ENCODE data around the gene NKD1.
"Not testable (repeated sequence)": the region's sequence is repeated elsewhere in the genome, so short reads cannot be mapped to it uniquely, and the experiment has no call there.

NKD1 gene

DNA sequence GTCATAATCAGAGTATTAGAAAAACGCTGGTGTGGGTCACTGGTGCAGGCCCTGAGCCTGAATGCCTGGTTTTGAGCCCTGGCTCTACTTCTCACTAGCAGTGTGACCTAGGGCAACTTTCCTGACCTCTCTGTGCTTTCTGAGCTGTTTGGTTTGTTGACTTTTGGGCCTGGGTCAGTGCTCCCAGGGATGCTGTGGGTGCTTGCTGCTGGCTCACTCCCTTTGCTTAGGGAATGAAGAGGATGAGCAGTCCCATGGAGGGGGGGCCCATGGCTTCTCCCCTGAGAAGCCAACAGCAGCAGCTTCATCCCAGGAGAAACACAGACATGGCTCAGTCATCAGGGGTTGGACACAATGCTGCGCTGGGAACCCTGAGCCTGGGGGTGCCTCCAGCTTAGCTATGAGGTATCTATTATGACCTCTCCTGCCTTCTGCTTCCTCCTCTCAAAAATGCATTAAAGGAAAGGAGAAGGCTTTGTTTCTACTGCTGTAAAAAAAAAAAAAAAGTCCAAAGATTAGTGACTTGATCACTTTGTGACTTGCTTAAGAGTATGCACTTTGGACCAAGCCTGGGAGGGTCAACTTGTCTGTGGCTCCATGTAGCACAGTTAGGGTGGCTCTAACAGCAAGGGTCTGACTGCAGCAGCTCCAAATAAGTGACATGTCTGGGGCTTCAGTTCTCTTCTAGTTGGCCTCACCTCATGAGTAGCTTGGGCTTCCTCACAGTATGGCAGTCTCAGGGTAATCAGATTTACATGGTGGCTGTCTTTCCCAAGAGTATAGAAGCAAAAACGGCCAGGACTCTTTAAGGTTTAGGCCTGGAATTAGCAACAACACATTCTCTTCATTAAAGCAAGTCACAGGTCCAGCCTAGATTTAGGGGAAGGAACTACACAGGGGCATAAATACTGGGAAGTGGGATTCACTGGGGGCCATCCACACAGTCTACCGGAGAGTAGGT lies 13.0 kb downstream of the NKD1 start:
- no peak for DNase-seq

DNA sequence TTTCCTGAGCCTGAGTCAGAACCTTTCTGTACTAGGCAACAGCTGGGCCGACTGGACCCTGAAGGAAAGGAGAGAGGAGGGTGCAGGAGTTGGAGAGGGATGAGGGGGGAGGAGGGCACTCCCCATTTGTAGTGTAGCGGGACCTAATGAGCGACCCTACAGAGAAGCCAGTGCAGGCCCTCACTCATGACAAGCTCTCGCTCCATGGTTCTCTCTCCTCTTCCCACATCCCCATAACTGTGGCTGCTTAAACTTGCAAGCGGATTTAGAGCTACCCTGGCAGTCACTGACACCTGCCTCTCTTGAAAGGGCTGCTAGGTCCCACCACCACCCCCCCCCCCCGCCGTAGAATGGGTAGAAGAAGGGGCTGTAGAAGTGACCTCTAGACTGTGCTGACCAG lies 14.5 kb downstream of the NKD1 start:
- no peak for DNase-seq

DNA sequence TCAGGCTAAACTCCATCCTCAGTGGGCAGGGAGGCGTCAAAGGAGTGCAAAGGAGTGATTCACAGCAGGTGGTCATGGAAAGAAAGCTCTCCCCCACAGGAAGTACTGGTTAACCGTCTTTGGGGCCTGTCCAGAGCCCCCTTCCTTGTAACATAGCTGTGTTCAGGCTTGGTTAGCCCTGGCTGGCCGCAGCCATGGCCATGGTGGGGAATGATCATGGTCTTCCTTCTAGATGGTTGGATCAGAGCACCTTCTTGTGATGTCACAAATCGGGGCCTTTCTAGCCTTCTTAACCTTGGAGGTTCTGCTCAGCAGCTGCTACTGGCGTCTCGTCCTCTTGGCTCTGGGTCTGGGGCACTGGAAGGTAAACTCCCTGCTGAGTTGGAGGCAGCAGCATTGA lies 15.8 kb downstream of the NKD1 start:
- no peak for DNase-seq

DNA sequence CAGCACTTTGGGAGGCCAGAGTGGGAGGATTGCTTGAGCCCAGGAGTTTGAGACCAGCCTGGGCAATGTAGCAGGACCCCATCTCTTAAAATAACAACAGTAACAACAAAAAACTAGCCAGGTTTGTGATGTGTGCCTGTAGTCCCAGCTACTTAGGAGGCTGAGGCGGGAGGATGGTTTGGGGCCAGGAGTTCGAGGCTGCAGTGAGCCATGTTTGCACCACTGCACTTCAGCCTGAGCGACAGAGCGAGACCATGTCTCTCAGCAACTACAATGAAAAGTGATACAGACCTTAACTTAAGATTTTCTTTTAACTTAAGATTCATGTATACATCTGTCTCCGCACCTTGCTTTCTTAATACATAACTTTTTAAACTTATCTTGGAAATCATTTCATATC lies 17.2 kb downstream of the NKD1 start:
- DNase-seq, result no peak

DNA sequence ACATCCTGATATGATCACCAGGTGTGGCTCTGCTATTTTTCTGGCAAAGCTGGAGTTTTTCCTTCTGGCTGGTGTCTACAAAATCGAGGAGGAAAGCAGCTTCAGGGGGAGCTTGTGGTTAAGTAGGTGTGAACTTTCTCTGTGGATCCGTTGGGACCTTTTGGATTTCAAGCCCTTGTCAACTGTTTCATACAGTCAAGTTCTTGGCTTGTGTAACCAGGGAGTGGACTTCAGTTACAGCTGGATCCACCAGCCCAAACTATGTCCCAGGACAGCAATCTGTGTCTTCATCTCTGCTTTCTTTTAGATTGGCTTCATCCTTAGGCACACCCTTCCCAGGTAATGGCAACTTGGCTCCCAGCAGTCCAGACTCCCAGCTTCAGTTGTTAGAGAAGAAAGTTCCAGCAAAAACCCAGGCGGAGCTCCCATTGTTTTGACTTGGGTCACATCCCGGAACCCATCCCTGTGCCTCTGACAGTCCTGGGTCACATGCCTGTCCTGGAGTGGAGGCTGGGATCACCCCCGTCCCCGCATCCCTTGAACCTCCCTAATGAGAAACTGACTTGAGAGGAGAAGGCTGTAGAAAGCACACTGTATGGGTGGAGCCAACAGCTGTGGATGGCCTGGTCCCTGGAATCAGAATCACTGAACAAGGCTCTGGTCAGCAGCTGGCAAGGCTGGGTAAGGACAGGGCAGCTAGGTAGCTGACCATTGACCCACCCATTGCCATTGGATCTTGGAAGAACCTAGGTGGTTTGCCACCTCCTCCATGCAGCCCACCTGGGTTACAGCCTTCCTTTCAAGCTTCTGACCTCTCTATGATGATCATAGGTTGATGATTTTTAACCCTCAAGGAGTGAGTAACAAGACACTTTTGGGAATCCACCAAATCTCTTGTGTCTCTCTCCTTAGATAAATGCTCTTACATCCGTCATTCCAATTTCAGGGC lies 18.1 kb downstream of the NKD1 start:
- DNase-seq, result no peak

DNA sequence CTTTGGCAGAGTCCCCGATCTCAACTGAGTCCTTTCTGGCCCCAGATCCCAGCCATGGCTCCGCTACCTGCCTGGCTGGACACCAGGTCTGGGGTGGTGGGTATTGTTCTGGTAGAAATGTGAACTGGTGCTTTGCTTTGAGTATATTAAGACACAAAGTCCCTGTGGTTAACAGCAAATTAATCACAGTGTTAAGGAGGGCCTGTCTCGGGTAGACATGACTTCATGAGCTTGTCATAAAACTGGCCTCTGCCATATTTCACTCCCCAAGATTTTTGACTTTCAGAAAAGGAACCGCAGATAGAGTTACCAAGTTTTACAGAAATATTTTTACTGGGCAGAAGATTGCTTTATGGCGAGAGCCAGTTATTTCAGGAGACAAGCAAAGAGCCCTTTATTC lies 19.5 kb downstream of the NKD1 start:
- DNase-seq, result no peak

DNA sequence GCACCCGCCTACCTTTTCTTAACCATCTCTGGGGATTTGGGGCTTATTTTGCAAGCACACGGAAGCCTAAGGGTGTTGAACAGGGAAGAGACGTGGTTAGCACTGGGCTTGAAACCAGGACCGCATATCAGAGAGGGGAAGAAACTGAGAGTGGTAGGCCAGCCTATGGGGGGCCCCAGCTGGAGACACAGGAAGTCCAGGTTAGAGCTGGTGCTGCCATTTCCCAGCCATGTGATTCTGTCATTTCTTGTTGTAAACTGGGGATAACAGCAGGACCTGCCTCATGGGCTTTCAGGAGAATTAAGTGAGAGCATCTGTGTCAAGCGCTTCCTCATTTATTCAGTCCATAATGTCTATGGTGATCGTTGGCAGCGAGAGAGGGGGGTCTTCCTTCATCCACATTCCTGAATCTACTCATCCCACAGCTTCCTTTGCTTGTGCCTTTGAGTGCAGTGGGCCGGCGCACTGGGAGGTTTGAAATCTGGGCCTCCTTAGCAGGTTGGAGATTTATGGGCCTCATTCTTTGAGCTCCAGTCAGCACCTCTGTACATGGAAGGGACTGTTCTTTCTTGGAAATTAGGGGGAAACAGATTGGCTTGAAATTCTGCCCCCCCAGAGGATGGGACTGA lies 20.1 kb downstream of the NKD1 start:
- no peak for DNase-seq

DNA sequence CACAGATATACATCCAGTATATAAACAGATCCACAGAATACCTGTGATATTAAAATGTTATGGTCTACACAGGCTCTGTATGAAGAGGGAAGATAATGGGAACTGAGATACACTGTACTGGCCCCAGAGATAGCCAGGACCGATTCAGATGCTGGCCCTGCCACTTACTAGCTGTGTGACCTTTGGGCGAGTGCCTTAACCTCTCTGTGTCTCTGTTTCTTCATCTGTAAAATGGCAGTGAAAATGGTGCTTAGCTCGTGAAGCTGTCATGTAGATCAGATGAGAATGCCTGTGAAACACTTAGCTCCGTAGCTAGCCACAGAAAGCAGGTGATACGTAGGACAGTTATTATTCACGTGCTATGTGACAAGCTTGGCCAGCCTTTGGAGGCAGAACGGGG lies 22.2 kb downstream of the NKD1 start:
- no peak for DNase-seq

DNA sequence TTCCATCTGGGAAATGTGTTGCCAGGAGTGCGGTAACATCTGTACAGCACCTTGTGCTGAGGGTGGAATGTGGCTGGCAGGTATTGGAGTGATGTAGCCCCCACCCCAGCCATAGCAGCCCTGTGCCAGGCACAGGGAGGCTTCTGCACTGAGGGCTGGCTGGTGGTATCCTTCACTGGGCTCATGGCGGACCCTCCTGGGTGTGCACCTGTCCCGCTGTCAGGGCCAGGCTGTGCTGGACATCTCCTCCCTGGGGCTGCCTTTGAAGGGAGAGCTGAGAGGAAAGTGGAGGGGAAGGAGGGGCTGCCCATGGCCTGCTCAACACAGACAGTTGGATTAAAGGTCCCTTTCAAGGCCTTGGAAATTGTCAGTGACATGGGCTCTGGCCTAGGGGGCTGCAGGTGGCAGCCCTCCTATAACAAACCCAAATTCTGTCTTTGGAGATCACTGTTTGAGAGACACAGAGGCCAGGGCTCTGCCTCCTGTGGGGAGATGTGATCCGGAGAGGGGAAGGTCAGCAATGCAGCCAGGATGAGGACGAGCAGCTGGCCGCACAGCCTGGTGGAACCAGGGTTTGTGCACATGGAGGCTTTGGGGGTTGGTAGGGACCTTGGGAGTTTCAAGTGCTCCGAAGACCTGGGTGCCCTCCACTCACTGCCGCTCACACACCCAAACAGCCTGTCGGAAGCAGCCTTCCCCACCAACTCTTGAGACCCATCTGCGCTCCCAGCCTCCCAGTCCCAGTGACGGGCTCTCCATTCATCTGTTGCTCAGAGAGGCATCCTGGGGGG lies 22.8 kb downstream of the NKD1 start:
- DNase-seq, result no peak

DNA sequence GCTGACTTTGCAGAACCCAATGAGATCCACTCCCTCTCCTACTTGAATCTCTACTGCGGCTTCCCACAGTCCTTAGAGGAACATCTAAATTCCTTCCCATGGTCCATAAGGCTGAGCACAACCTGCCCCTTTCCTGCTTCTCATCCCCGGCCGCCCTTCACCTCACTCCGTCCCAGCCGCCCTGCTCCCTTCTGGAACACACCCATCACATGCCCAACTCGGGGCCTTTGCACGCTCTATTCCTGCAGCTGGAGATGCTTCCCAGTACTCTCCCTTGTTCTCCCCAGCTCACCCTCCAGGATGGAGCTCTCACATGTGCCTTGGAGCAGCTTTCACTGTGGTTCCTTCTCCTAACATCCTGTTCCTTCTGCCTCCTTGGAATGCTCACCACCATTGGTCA lies 23.6 kb downstream of the NKD1 start:
- no peak for DNase-seq

DNA sequence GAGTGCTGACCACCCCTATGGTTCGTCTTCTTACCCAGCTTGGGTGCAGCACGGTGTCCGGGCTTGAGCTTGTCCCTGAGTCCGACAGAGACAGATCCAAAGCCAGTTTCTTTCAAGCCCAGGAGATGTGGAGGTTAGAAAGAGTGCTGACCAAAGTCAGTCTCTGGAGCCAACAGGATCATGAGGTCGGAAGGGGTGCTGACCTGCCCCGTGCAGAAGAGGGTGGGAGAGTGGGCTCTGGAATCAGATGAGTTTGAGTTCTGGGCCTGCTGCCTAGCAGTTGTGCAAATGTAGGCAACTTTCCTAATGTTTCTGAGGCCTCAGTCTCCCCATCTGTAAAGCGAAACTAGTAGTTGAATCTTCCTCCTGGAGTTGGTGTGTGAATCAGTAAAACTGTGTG lies 24.5 kb downstream of the NKD1 start:
- no peak for DNase-seq

DNA sequence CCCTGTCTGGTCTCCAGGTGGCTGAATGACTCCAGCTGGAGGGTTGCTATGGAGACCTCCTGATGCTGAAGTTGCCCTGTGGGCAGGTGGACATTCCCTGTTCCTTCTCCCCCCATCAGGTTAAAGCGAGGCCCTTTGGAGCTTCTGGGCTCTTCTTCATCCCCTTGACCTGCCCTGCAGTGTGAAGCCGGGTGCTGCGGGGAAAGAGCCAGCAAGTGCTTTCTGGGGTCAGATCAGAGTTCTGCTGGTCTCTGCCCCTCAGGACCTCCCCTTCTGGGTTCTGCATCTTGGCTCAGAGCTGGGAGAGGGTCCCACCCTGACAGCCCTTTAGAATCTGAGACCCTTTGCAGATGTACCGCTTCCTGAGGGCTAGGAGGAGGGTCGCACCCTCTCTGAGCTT lies 25.1 kb downstream of the NKD1 start:
- no peak for DNase-seq

DNA sequence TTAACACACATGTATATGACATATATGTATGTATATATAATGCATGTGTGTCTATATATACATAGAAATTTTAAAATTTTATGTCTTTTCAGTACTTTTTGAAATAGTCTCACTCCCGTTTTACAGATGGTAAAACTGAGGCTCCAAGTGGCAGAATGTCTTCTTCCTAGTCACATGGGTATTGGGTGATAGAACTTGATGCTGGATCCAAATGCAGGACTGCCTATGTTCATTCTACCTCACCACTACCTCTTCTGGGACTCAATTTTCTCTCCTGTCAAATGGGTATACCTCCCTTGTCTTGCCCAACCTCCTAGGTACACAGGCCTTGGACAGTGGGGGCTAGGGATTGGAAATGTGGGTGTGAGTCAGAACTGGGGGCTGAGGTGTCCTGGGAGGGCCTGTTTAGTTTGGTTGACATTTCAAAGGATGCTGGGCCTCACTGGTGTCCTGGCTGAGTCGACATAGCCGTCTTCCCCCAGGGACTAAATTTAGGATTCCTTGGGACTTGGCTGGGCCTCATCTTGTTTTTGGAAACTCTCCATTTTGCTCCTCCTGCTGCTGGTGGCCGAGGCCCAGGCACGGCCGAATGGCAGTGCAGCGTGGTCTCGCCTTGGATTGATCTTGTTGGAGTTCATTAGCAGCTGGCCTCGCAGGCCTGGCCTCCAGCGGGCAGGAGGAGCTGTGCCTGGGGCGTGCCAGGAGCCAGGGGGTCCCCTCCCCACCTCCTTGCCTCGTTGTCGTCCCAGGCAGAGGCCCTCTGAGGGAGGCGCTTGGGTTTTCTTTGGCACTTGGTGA lies 25.9 kb downstream of the NKD1 start:
- no peak for DNase-seq

DNA sequence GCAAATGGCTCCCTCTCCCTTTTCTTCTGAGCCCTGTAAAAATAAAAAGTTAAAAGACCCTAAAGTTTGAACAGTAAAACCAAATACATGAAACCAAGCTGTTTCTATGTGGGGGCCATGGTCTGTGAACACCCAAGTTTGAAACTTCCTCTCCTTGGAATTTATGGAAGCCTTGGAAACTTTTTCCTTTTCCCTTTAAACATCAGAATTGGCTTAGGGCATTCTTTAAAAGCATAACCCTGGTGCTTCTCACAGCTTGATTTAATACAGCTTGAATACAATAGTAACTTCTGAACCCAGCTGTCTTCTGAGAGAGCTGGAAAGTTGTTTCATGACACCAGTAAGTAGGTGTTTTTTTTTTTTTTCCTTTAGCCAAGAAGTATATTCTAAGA lies 26.5 kb downstream of the NKD1 start:
- no peak for DNase-seq

DNA sequence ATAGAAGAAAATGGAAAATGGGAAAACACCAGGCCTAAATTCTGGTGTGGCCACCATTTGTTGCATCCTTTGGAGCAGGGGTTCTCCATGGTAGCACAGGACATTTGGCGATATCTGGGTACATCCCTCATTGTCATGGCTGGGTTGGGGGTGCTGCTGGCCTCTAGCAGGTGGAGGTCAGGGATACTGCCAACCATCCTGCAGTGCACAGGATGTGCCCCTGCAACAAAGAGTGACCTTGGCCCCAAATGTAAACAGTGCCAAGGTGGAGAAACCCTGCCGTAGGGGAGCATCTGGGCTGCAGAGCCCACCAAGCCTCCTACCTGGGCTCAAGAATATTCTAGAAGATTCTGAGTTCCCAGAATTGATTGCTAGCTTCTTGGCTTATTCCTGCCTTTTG lies 27.5 kb downstream of the NKD1 start:
- no peak for DNase-seq

DNA sequence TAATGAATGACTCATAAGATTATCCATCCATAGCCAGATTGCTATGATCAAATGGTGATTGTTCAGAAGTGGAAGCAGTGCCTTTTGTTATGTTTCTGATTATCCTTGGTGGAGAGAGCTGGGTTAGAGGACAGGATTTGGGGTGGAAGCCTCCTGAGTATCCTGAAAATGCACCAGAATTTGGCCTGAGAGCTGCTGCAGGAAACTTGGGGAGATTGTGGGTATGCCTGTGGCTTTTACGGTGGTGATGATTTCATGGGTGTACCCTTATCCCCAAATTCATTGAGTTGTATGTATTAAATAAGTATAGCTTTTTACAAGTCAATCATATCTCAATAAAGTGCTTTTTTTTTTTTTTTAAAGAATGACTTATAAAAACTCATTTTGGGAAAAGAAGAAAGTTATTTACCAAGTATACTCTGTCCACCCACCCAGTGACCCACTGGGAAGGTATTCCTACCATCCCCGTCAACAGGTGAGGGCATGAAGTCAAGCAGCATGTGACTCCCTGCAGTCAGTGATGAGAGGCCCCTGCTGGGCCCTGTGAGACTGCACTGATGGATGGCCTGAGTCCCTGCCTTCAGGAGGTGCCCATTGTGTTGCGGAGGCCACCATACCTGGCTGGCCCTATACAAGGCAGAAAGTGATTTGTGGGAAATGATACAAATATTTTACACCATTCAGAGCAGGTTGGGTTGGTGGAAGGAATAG lies 28.4 kb downstream of the NKD1 start:
- no peak for DNase-seq

DNA sequence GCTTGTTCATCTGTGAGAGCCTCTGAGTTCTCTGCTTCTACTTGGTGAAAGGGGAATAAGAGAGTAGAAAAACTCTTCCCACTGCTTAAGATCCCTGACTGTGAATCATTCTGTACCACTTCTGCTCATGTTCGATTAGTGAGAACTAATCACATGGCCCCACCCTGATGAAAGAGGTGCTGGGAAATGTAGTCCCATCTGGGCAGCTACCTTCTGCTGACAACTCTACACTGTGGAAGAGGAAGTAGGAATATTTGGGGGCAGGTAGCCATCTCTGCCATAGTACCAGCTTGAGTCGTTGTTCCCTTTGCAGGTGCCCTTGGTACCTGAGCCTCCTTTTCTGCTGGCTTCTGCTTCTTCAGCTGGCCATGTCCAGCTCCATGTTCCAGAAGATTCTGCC lies 29.9 kb downstream of the NKD1 start:
- DNase-seq, result no peak

DNA sequence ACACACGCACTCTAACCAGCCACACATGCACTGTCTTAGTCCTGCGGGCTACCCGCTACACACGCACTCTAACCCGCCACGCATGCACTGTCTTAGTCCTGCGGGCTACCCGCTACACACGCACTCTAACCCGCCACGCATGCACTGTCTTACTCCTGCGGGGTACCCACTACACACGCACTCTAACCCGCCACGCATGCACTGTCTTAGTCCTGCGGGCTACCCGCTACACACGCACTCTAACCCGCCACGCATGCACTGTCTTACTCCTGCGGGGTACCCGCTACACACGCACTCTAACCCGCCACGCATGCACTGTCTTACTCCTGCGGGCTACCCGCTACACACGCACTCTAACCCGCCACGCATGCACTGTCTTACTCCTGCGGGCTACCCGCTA lies 31.2 kb downstream of the NKD1 start:
- DNase-seq, result not testable (repeated sequence)

DNA sequence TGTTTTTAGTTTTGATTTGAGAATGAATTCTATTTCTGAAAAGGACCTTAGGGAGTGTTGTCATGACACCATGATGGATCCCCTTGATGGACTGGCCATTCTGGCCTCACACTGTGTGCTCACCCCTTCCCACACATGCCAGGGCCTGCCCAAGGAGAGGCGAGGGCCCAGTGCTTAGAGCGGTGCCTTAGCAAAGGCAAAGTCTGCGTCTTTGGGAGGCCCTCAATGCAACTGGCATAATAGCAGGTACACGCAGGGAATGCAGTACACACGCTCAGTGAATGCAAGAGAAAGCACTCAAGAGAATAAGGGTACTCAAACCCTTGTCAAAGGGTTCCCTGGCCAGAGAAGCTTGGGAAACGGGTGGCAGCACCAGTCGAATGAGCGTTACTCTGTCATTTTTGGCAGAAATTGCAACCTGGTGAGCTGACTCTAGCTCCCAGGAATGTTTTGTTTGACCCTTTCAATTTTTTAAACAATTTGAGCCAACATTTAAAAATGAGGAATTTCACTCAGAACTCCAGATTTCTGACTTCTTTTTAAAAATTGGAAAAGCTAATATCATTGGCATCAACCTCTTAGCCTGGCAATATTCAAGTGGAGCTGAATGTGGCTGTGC lies 32.1 kb downstream of the NKD1 start:
- no peak for DNase-seq

DNA sequence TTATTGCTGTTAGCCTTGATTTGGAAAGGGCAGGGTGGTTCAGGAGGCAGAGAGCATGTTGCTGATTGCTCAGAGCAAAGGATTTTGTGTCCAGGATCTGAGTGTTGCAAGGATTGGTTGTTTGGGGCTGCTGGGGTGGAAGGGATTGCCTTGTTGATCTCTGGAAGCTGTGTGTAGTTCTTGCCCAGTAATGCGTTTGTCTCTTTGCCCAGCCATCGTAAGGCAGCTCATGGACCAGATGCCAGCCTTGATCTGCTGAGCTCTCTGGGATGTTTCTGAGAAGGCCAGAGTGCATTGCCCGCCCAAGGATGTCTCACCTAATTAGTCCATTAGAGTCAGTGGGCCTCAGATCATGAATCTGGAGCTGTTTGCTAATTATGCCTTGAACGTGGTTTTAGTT lies 33.6 kb downstream of the NKD1 start:
- DNase-seq, result no peak

DNA sequence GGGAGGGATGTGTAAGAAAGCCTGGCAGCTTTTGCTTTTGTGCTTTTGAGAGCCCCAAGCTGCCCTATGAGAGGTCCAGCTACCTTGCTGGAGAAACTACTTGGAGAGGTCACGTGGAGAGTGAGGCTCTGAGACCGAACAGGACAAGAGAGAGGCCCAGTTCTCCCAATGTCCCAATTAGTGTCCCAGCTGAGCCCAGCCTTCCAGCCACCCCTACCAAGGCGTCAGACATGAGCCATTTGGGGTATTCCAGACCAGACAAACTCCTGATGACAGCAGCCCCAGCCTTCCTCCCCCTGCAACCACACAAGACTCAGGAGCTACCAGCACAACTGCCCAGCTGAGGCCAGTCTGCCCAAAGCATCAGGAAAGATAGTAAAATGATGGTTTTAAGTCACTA lies 35.0 kb downstream of the NKD1 start:
- DNase-seq, result no peak
